DLD1 (cell line): Measurements from ENCODE around the gene RABGAP1L.
"Not testable (repeated sequence)": the region's sequence is repeated elsewhere in the genome, so short reads cannot be mapped to it uniquely, and the experiment has no call there.

Experiments
- in situ Hi-C: cut with HindIII; loops from 2 replicates; pipeline ENCODE4 v1.10.0; 2017; ENCODE audit warnings: low sequenced_read_pairs

RABGAP1L gene

DNA sequence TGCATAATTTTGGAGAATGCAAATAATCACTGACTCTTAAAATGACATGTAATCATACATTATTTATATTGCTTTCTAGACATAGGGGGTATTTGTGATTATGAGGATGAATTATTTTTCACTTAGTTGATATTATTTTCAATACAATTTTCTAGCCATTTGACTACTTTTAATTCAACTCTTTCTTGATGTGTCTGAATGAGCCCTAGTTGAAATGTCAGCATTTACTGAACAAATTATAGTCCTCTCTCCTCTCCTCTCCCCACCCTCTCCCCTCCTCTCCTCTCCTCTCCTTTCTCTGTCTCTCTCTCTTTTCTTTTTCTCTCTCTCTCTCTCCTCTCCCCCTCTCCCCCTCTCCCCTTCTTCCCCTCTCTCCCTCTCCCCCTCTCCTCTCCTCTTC lies 483.1 kb downstream of the RABGAP1L start:
- in situ Hi-C loops: no loop called here

DNA sequence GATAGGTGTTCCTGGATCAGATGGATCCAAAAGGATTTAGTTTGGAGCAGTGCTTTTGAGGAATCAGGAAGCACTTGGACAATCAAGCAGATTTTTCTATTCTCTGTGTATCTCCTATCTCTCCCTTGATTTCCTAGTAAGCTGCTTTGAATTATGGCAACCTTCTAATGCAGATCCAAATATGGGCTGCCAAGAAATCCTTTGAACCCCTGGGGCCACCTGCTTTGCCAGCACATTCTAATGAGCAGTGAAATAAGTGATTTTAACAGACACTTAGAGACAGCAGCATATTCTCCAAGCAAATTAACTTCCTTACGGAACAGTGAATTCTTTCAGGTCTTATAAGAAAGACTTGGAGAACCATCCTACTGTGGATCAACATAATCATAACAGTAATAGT lies 483.9 kb downstream of the RABGAP1L start:
- in situ Hi-C loops: no loop called here

DNA sequence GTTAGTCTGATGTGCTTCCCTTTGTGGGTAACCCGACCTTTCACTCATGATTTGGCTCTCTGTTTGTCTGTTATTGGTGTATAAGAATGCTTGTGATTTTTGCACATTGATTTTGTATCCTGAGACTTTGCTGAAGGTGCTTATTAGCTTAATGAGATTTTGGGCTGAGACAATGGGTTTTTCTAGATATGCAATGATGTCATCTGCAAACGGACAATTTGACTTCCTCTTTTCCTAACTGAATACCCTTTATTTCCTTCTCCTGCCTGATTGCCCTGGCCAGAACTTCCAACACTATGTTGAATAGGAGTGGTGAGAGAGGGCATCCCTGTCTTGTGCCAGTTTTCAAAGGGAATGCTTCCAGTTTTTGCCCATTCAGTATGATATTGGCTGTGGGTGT lies 490.3 kb downstream of the RABGAP1L start:
- in situ Hi-C loops: not testable (repeated sequence)

DNA sequence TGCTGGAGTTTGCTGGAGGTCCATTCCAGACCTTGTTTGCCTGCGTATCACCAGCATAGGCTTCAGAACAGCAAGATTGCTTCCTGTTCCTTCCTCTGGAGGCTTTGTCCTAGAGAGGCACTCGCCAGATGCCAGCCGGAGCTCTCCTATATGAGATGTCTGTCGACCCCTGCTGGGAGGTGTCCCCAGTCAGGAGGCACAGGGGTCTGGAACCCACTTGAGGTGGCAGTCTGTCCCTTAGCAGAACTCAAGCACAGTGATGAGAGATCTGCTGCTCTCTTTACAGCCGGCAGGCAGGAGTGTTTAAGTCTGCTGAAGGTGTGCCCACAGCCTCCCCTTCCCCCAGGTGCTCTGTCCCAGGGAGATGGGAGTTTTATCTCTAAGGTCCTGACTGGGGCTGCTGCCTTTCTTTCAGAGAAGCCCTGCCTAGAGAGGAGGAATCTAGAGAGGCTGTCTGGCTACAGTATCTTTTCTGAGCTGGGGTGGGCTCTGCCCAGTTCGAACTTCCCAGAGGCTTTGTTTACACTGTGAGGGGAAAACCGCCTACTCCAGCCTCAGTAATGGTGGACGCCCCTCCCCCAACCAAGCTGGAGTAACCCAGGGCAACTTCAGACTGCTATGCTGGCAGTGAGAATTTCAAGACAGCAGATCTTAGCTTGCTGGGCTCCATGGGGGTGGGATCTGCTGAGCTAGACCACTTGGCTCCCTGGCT lies 493.4 kb downstream of the RABGAP1L start:
- in situ Hi-C loops: no loop called here

DNA sequence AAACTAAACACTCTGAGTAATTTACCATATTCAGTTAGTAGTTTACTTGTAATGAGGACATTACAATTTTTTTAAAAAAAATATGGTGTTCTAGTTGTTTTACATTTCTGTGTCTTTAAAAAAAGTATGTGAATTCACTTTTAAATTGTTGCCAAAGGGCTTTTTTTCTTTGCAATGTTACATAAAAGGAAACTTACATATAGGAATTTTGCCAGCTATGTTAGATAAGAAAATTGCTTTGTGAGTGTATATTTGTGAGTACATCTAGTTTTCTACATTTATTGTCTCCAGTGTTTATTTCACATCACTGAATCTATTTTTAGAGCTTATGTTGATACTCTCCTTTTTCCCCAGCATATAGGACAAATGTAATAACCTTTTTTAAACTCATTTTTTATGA lies 495.2 kb downstream of the RABGAP1L start:
- in situ Hi-C loops: no loop called here

DNA sequence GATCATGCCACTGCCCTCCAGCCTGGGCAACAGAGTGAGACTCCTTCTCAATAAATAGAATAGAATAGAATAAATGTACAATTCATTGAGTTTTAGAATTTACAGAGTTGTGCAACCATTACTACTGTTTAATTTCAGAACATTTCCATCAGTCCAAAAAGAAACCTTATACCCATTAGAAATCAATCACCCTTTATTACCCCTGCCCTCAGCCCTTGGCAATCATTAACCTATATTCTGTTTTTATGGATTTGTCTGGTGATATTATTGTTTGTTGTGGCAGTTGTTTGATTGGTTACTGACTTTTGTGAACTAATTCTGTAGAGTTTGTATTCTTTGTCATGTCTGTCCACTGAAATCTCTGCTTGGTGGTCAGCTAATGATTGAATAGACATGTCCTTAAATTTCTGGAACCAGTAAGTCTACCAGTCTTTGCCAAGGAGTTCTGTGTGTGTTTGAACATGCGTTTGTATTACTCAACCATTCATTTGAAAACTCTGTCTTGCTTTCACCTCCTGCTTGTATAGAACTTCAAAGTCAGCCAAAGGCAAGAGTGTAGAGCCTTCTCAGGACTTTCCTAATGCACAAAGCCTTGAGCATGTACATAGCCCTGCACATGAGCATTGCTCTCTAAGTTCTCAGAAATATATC lies 497.2 kb downstream of the RABGAP1L start:
- in situ Hi-C loops: no loop called here

DNA sequence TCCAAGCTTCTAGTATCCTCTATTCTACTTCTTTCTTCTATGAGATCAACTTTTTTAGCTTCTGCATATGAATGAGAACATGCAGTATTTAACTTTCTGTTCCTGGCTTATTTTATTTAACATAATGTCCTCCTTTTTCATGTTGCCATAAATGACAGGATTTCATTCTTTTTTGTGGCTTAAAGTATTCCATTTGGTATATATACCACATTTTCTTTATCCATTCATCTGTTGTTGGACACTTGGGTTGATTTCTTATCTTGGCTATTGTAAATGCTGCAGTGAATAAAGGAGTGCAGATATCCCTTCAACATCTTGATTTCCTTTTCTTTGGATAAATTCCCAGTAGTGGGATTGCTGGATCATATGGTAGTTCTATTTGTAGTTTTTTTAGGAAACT lies 498.1 kb downstream of the RABGAP1L start:
- in situ Hi-C loops: no loop called here

DNA sequence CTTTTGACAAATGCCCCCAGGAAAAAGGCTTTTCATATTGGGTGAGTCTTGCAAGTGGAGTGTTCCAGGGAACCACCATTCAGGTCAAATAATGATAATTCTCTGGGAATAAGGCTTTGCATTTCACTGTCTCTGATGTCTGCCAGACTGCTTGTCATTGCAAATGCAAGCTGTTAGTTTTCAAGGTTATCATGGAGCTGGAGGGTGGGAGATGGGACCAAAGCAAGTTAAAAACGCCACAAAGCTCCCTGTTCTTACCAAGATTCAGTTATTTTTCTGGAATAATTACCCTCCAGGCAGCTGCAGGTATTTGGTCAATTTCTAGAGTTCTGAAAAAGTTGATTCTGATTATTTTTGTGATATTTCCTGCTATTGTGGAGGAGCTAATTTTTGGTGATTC lies 498.6 kb downstream of the RABGAP1L start:
- in situ Hi-C loops: no loop called here

DNA sequence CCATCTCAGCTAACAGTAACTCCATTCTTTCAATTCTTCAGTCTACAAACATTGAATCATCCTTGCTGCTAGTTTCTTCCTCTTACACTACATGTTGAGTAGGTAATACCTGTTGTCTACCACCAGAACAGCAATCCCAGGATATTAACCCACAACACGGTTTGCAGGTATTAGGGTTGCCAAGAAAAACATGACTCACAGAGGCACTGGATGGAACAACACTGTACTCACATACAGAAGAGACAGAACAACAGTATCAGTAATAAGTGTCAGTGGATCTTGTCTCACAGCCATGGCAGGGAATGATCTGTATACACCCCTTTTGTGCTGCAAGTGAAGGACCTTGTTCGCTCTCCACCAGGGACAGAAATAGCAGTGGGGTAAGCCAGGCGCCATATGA lies 500.5 kb downstream of the RABGAP1L start:
- in situ Hi-C loops: no loop called here

DNA sequence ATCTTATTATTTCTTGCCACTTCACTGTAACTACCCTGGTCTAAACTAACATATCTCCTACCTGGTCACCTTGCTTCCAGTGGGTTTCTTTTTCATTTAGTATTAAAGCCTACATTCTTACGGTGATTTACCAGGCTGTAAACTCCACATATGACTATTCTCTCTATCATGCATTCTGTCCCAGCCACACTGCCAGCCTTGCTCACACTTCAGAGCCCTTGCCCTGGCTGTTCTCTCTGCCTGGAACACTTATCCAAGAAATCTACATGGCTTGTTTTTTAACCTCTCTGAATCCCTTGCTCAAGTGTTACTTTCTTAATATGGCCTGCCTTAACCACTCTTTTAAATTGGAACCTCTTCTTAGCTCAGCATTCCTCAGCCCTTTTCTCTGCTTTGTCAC lies 501.2 kb downstream of the RABGAP1L start:
- in situ Hi-C loops: no loop called here

DNA sequence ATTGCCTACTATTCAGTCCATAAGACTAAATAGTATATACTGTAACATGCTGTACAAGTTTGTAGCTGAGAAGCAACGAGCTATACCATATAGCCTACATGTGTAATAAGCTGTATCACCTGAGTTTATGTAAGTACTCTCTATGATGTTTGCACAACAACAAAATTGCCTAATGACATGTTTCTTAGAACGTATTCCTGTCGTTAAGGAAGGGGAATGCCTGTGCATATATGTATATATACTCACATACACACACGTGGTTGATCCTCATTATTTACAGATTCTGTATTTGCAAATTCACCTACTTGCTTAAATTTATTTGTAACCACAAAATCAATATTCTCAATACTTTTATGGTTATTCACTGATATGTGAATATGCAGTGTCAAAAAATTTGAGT lies 504.0 kb downstream of the RABGAP1L start:
- in situ Hi-C loops: no loop called here

DNA sequence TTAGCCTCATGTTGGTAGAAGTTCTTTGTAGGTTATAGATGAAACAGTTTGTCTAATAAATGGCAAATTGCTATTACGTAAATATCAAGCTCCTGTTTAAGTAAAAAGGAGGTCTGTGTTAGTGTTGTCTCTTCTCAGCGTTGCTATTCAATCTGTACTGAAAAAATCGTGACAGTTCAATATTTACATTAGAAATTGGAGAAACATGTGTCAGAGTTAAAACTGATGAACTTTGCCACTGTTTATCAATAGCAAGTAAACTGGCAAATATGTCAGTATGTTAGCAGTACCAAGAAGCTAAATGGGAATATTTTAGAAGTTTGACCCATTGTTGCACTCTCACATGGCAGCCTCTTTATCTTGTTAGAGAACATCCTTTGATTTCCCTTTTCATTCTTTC lies 506.9 kb downstream of the RABGAP1L start:
- in situ Hi-C loops: no loop called here

DNA sequence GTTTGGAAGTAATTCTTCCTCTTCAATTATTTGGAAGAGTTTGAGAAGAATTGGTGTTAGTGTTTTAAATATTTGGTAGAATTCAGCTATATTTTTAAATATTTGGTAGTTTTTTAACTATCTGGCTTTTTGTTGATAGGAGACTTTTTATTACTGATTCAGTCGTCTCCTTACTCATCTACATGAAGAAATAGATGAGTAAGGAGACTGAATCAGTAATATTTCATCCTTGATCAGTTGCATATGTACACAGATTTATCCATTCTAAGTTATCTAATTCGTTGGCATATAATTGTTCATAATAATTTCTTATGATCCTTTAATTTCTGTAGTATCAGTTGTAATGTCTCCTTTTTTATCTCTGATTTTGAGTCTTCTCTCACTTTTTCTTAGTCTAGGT lies 512.5 kb downstream of the RABGAP1L start:
- in situ Hi-C loops: no loop called here

DNA sequence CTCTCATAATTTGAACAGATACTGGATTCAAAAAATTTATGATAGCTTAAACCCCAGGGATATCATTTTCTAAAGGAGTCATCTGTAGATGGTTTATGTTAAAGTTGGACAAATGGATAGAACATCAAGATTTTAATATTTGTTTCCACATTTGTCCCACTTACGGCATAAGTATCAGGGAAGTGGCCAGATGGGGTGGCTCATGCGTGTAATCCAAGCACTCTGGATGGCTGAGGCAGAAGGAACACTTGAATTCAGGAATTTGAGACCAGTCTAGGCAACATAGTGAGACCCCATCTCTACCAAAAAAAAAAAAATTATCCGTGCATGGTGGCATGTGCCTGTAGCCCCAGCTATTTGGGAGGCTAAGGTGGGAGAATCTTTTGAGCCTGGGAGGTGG lies 517.5 kb downstream of the RABGAP1L start:
- in situ Hi-C loops: no loop called here

DNA sequence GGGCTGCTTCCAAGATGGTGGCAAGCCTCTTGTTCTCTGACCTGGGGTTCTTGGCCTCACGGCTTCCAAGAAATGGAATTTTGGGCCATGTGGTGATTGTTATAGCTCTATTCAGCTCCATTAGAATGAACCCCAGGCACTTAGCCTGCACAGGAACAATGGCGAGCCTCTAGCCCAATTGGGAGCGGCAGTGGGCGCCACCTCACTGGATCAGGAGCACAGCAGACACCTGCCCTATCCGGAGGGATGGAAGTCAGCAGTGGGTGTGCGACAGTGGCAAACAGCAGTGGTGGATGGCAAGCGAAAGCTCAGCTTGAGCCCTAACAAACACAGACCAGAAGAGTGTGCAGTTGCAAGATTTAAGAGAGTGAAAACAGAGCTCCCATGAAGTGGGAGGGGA lies 519.3 kb downstream of the RABGAP1L start:
- in situ Hi-C loops: no loop called here

DNA sequence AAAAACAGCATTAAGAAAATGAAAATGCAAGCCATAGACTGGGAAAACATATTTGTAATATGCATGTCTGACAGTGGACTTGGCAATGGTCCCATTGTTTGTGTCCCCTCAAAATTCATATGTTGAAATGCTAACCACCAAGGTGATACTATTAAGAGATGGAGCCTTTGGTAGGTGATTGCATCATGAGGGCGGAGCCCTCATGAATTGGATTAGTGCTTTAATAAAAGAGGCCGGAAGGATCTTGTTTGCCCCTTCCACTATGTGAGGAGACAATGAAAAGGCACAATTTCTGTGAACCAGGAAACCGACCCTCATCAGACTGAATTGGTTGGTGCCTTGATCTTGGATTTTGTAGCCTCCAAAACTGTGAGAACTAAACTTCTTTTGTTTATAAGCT lies 520.8 kb downstream of the RABGAP1L start:
- in situ Hi-C loops: no loop called here

DNA sequence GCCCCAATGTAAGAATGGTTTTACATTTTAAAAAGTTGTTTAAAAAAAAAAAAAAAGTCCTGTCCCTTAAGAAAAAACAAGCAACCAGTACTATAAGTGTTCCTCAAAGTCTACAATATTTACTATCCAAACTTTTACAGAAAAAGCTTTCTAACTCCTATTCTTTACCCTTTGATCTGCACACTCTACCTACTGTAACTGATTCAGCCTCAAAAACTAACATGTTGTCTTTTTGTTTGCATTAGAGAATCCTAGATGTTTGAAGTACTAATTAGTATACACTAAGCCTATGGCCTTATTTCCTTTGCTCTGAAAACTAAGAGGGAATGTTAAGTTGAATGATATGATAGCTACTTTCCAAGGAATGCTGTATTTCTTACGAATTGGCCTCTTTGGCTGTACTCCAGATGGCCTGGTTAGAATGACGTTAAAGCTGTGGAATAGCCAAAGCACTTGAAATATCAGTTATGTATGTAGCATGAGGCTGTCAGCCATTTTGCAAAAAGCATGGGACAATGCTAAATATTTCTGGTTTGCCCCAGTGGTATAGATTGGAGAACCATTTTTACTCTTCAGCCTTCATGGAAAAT lies 523.2 kb downstream of the RABGAP1L start:
- in situ Hi-C loops: no loop called here

DNA sequence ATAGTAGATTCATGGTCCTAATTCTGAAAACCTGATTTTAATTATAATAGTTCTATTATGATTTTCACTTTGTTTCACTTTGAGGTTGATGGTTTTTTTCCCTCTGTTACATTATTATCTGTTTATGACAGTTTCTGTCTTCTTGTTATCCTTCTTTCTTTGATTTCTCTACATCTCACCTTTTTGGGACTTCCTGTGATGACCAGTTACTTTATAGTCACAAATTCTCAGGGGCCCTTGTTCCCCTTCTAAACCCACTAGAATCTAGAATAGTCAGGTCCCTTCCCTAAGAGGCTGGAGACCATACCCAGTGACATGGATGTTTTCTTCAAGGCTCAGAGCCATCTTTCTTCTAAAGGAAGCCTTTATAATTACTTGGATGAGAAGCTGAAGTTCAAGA lies 526.9 kb downstream of the RABGAP1L start:
- in situ Hi-C loops: no loop called here

DNA sequence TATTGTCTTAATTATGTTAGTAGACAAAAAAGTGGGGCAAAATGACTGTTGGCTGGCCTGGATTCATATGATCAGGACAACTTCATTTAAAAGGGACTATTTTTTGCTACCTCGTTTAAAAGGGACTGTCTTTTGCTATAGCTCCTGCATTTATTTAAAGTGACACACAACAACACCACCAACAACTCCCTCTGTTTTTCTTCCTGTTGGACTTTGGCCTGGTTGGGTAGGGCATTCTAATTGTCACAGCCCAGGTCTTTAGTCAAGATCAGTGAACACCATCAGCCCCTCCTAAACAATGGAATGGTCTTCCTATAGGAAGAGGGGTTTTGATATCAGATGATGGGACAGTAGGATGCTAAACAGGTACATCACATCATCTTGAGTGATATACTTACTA lies 530.2 kb downstream of the RABGAP1L start:
- in situ Hi-C loops: no loop called here

DNA sequence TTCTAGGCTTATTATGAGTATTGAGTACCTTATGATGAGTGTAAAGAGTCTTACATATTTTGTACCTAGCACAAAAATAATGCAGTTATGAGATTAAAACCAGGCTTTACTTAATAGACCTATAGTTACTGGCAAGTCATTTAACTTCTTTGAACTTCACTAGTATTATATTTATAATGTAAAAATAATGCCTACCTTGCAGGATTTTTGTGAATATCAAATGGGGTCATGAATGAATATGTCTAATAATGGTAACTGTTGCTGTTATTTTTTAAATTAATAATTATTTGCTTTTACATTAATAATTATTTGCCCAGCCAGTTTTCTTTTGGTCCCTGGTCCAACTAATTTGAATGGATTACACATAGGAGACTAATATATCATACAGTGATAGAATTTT lies 530.9 kb downstream of the RABGAP1L start:
- in situ Hi-C loops: no loop called here

DNA sequence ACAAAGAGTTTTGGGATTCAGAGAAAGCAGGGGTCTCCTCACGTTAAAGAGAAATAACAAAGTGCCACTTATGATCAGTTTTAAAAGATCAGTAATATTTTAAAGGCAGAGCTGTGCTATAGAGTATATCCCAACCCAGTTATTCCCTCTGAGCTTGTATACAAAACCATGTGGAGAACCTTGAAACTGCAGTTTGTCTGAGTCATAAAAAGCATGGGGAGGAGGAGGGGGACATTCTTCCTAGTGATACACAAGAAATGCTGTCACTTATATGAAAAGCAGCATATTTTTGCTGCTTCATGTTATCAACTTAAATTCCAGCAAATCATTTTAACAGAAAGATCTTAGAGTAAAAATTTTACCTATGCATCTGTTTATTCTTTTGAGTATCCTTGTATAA lies 533.0 kb downstream of the RABGAP1L start:
- in situ Hi-C loops: no loop called here

DNA sequence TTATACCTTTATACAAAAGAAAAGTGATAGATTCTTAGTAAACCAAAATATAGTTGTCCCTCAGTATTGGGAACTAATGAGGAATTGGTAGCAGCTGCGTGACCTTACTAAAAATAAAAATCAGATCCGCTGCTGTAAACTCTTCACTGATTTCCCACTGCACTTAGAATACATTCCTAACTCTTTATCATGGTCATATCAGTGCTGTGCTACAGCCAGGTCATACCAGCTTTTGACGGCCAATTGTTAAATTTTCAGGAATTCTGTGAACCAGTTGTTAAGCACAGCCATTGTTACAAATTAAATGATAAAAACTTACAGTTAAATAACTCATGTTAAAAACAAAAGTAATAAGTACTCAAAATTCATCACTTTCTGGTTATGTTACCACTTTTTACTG lies 533.8 kb downstream of the RABGAP1L start:
- in situ Hi-C loops: no loop called here

DNA sequence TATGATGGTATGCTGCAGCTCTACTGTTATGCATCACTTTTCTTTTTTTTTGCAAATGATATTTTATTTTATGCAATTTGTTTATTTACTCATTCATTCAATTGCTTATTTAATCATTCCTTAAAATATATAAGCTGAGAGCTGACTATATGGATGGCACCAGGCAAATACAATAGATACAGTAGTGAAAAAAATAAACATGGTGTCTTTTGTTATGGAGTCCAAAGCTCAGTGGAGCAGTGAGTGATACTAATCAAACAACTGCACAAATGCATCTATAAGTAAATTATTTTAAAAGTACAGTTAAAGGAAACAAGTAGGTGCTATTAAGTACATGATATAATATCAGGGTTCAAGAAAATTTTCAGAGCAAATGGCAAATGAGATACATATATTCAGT lies 534.2 kb downstream of the RABGAP1L start:
- in situ Hi-C loops: not testable (repeated sequence)
